HG02759 (cell line): ENCODE data around the gene ALK.

Source experiments
- ATAC-seq: cut with Tn5 transposase; IDR thresholded peaks from one replicate; pipeline ENCODE4 v1.9.1; 2021; ENCODE audit warnings: mild to moderate bottlenecking, moderate library complexity; ENCODE audit not compliant: unreplicated experiment

ALK gene

DNA sequence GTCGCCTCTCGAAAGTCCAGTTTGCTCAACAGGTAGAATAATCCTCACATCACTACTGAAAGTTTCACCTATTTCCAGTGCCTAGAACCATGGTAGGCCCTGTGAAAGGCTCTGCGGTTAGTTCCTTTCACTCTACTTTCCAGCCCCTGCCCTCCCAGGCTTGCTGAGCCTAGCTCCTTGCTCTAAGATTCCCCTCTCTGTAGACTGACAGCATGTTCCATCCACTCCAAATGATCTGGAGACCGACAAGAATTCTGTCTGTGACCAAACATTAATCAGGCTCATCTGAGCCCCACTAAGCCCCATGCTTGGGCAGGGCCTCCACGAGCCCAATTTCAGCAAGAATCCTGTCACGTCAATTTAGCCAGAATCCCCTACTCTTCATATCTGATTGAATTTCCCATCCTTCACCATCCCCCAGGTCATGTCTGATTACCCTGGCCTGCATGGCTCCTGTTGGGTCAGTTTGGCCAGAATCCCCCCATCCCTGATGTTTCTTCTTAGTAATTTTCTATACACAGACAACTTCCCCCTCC lies 307.0 kb downstream of the ALK start:
- ATAC-seq: no peak

DNA sequence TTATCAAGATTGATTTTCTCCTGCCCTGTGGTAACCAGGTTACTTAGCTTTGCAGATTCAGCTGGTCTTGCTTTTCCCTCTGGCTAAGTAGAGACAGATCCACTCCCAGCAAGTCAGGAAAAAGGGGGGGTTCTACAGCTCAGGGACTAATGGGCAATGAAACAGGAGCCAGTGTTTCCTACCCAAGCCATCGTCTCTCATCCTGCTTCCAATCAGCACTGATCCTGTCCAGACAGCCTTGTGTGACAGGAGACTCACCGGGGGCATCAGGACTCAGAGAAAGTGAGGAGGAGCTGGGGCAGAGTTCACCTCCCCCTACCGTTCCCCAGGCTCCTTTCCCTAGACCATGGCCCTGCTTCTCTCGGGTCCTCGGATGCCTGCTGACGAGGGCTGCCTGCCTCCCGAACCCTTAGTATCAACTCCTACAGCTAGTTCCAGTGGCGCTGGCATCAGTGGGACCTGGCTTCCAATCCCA lies 307.6 kb downstream of the ALK start:
- ATAC-seq: no peak

DNA sequence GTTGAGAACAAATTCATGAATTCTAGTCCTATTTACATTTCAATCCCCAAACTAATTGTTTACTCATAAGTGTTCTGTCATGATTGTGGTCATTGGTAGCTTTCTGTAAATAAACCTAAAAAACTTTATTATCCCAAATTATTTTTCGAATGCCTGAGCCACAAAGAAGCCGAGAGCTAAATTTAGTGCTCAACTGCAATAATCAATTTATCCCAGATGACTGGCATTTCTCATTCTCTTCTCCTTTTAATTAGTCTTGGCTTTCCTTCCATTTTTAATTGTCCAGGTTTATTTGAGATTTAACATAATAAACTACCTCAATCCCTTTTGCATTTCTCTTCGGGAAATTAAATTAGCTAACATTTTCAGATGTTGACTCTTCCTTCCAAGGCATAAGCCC lies 308.3 kb downstream of the ALK start:
- no peak for ATAC-seq

DNA sequence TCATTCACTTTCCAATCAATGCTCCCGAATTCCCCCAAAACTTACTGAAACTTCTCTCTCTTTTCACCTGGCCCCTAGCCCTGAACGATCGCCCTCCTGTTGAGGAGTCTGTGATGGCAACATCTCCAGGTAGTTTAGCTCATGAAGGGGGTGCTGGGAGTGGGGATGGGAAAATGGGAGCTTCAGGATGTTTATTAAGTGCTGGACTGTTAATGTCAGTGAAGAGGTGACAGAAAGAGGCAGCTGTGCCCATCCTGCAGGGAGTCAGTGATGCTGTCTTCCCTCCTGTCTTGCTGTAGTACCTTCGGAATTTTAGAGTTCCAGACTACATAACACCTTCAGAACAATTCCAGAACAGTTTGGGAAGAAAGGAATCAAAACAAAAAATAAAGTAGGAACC lies 308.8 kb downstream of the ALK start:
- ATAC-seq: no peak

DNA sequence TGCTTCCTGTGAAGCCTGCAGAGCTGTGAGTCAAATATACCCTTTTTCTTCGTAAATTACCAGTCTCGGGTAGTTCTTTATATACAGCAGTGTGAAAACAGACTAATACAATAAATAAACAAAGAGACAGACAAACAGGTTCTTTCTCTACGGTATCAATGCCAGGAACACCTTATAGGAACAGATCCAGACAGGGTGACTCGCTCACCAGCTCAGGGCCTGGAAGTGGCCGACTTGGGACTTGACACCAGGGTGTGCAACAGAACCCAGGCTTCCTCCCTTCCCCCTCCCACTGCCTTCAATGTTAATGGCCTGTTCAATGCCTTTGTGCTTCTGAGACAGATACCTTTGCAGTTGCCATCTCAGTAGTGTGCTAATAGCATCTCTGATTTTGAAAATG lies 309.5 kb downstream of the ALK start:
- no peak for ATAC-seq

DNA sequence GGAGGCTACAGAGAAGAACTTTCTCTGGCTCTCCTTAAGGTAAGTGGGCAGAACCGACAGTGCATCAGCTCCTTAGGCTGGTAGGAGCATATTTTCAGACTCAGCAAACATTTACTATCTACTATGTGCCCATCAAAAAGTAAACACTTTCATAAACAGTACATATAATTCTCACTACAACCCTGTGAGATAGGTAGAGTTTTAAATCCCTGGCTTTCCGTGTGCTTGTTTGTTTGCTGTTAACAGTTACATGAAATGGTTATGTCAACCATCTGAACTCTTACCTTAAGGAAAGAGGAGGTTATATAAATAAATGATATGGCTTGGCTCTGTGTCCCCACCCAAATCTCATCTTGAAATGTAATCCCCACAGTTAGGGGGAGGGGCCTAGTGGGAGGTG lies 310.1 kb downstream of the ALK start:
- no peak for ATAC-seq

DNA sequence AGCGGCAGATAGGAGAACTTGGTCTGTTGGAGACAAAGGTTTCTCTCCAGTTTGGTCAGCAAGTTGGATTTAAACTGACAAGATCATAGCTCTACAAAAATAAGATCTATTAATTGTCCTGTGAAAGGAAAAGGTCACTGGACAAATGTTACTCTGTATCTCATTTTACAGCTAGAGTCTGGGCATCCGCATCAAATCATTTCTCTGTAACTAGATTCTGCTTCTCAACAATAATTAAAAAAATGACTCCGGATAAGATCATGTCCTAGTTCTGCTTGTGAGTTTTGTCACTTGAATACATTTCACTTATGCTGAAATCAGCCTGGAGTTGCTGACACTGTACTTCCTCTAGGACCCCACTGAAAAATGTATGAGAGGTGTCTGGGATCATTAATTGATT lies 310.8 kb downstream of the ALK start:
- no peak for ATAC-seq

DNA sequence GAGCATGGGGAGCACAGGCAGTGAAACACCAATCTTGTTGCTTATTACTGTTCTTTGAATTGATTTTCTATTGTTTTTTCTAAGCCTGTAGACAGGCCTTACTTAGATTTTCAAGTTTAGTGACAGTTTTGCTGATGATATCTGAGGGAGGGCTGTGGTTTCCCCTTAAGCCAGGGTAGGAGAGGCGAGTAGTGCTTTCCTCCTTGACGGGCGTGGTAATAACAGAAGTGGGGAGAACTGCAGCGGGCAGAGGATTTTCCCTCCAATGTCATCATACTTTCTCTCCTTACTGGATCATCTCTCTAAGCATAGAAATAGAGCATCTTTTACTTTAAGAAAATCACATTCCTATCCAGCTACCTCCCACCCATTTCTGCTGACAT lies 314.4 kb downstream of the ALK start:
- ATAC-seq: no peak

DNA sequence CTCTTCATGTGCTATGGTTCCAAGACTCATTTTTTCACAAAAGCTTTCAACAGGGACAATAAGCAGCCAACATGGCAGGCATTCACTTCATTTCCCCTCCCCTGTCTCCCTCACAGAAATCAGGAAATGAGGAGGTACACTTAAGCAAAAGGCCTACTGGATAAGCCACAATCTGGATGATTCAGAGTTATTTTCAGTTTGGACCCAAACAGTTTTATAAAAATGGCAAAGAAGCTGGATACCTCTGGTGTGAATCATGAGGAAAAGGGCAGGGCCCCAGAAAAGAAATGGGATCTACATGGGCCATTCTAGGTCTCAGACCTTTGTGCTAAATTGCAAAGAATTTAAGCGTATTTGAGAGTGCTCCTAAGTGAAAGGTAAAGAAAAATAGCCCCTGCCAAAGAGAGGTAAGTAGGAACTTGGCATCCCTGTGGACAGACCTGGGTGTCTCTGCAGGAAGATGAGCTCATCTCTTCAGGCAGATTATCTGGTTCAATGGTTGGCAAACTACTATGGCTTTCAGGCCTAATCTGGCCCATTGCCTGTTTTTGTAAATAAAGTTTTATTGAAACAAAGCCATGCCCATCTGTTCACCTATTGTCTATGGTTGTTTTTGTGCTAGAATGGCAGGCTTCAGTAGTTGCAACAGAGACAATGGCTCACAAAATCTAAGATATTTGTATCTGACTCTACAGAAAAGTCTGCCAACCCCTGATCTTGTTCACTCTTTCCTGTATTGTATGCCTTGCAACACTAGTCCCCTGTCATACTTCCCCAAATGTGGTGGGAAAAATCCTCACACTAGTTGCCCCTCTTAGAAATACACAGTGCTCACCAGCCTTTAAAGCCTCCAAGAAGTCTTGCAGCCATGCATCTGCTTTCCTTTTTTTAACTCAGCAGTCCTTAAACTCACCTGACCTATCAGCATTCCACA lies 315.0 kb downstream of the ALK start:
- ATAC-seq: no peak

DNA sequence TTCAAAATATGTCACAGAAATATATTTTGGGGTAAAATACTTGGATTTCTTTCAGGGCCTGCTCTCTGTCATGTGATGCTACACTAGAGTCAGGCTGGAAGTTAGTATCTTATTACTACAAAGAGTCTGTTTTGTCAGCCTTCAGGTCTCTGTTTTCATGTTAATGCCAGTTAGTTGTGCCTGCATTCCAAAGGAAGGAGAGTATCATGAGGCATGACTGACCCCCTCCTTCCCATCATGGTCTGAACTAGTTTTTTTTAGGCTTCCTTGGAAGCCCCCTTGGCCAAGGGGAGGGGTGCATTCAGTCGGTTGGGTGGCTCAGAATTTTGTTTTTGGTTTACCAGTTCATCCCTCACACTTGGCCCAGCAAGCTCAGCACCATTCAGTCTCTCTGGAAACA lies 318.0 kb downstream of the ALK start:
- ATAC-seq: no peak

DNA sequence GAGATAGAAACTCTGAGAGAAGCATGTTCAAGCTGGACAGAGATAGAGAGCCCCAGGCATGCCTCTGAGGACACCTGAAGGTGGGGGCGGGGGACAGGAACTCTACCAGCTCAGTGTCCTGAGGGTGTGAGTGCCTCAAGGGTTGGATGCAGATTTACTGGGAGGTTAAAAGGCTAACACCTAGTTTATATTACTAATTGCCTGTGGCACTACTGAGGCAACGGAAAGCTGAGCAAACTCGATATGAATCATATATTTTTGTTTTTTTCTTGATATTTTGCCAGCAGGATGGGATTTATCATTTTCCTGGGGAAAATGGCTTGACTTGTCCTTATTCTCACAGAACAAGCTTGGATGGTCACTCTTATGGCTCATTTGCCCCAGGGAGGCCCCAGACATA lies 319.5 kb downstream of the ALK start:
- no peak for ATAC-seq

DNA sequence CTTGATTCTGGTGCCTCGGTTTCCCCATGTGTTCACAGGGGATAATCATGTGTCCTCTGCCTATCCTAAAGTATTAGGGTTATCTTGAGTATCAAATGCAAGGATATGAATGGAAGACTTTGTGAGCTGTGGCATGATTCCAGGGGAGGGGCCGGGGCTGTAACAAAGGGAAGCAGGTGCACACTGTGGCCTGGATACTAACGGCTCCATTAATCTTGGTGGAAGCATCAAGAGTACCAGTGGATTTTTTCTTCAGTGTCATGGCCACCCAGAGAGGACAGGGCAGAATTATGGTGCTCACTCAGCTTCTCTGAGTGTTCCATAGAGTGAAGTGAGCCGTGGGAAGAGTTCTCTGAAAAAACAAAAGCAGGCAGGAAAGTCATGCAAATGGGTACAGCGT lies 320.1 kb downstream of the ALK start:
- no peak for ATAC-seq

DNA sequence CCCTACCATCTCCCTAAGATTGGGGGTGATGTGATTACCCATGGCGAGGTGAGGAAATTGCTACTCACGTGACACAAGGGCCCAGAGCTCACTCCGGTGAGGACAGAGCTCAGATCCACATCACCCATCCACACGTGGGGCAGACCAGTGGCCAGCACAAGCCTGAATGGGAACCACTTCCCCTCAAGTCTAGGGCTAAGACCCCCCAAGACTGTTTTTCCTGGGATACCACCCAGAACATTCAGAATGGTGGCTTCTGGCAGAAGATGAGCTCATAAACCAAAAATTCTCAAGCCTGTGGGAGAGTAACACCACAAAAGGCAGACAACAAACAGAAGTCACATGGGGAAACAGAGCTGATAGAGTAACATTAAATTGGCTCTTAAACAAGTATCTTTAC lies 321.4 kb downstream of the ALK start:
- no peak for ATAC-seq

DNA sequence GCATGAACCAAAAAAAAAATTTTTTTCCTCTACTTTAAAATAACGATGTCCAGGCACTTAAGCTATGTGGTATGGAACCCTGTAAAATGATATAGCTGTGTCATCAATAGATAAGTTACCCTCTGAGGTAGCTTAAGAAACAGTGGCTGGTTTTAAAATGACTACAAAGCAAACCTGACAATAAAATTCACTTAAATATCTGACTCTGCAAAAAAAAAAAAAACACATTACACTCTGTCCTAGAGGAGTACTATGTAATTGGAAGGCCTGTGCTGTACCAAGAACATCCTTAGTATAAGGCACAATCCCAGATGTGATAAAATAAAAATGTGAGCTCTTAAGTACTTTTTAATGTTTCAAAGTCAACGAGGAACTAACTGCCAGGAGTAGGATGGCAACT lies 322.4 kb downstream of the ALK start:
- no peak for ATAC-seq

DNA sequence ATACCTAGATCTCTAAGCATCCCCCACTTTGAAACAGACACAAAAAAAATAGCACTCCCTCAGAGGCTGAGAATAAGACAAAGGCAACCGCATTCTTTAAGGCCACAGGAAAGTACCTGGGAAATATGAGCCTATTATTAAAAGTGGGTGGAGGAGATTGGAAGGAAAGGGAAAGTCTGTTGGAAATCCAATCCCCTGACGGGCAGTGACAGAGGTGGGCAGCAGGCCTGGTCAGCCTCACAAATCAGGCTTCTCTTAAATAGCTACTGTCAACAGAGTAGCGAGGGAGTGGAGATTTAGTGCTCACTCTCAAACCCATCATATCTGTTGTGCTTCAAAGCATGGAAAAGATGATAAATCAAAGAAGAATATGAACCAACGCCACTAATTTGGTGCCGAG lies 324.4 kb downstream of the ALK start:
- ATAC-seq: no peak

DNA sequence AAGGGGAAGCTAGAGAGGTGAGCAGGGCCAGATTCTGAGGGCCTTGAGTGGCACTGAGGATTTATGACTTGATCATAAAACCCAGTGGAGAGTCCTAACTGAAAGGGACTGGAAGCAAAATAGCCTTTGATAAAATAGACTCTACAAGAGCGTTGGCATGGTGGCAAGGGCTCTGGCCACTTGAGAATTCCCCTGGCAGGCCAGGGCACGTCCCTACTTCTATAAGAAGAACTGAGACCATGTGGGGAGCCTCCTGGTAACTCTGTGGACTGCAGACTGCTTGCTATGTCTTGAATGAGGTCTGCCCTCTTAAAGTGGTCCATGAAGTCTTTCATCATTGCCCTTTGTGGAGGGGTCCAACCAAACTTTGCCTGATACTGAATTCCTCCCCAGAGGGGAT lies 324.8 kb downstream of the ALK start:
- ATAC-seq: no peak

DNA sequence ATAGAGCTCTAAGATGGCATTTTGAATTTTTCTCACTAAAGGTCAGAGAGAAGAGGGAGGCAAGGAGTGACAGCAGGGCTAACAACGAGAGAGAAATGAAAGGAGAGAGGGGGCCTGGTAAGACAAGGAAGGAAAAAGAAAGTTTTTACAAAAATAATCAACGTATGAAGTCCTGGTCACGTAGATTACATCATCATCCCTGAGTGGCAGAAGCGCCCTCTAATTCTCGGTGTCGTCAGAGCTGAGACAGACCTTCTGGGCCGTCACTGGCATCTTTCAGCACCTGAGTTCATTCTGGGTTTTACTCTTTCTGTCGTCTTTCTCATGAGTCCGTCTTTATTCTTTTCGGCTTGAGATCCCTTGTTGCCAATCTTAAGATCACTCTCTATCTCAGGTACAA lies 329.8 kb downstream of the ALK start:
- ATAC-seq: no peak

DNA sequence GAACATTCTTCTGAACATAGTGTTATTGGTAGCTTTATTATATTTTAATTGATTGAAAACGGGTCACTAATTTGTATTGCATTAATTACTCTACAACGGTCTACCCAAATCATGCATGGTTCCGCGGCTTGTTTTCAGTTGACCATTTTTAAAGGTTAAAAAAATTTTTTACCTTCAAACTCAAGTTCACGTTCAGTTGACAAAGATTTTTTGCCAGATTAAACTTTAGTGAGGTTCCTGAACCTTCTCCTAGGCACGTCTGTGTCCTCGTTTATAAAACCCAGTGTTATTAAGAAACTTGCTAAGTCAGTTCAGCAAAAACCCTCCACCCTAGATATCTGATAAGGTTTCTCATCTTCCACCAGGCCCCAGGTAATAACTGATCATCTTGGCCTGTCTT lies 331.2 kb downstream of the ALK start:
- no peak for ATAC-seq

DNA sequence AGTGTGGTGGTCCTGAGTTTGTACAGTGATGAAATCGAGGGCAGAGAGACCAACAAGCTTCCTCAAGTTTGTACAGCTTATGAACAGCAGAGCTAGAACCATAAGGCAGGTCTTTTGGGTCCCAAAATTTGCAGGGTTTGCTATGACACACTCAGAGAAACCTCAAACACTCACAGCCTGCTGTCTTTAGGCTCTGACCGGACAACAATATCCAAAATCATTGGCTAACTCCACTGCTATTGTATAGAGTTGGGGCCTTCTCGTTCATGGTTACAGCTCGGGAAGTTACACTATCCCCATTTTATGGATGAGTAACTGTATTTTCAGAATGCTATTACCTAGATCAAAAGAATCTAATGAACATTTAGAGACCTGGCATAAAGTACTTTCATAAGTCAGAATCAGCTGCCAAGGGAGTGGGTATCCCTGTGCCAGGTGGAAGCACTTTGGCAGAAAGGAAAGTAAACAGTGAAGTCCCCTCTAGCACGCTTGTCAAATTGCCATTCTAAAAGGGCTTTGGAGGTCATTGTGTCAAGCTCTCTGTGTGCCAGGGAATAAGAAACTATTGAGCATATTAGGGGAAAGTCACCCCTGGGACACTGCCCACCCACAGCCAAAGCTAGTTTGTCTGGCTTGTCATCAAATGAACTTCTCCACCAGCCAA lies 331.8 kb downstream of the ALK start:
- ATAC-seq: no peak

DNA sequence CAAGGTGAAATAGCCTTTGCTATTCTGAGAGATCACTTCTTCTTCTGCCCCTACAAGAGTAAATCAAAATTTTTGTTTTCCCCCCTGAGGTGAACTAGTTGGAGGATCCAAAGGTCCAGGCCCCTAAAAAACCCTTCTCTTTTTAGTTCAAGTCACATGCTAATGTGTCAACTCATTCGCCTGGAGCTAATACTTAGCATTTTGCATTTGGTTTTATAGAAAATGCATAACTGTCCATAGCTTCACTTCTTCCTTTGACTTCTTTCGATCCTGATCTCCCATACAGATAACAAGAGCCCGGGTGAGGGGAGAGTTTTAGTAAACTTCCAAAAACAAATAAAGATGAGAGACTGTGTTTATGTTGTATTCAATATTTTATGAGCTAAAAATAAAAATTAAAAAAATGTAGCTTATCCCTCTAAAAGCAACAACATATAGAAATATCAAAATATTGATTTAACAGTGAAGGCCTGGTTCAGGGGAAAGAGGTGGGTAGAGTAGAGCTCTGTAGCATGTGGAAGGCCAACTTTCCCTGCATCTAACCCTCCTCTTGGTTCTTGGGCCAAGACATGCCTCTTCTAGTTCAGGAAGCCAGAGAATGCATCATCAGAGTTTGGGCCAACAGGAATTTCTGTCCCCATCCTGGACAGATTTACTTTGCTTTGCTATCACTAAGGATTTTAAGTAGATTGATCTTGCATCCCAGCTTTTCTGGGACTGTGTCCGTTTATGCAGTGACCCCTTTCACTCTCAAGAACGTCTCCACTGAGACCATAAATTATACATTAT lies 333.8 kb downstream of the ALK start:
- no peak for ATAC-seq

DNA sequence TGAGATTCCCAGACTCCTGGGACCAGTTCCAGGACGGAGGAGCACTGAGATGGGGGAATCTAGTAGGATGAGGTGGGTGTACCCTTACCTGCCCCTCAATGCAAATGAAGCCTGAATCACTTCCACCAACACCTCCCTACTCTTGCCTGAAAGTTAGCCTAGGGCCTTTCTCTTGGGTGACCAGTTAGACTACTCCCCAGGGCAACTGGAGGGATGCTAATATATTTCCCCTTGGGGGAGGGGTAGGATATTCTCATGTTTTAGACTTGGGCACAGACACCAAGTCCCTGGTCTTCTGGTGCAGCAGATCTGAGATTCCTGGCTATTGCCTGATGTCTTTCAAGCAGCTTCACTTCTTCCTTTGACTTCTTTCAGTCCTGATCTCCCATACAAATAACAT lies 334.5 kb downstream of the ALK start:
- no peak for ATAC-seq
